Vagina (tissue), 2 donors: ENCODE data around the gene LAT. TPM values are rescaled to one million over a fixed set of nuclear protein-coding genes. Genes with fewer than 3 reads are reported as not detected.
"Not testable (repeated sequence)": the region's sequence is repeated elsewhere in the genome, so short reads cannot be mapped to it uniquely, and the experiment has no call there.

Experiments used
- DNase-seq, 2 donors: peaks; one replicate each; pipeline ENCODE4 v3.0.0-alpha.2; 2017; ENCODE audit errors: extremely low spot score in 2 of 2
- H3K27ac ChIP-seq: fragments of 200-600 bp; sonication (generic); one replicate; pipeline ENCODE4 v1.5.1; 2019
- H3K27me3 ChIP-seq: fragments of 200-600 bp; sonication (generic); one replicate; pipeline ENCODE4 v1.5.1; 2019
- H3K36me3 ChIP-seq, 2 donors: fragments of 200-600 bp; sonication (generic); one replicate each; pipeline ENCODE4 v1.5.1; 2017 to 2019
- H3K4me1 ChIP-seq: fragments of 200-600 bp; sonication (generic); one replicate; pipeline ENCODE4 v1.5.1; 2019
- H3K4me3 ChIP-seq, 2 donors: fragments of 200-600 bp; sonication (generic); 1 replicate in 1 of 2; 2 replicates in 1 of 2; pipeline ENCODE4 v1.5.1; 2016 to 2019
- H3K9me3 ChIP-seq: fragments of 200-600 bp; sonication (generic); one replicate; pipeline ENCODE4 v1.5.1; 2019
- CTCF ChIP-seq, 3 experiments: fragments of 450-650 bp in 2 of 3; fragments of 200-600 bp in 1 of 3; sonication (generic) in 1 of 3; IDR thresholded peaks; one replicate each; pipeline ENCODE4 v1.5.1; 2017 to 2019; ENCODE audit warnings: antibody characterized with exemption in 3 of 3, mild to moderate bottlenecking in 2 of 3, moderate library complexity in 2 of 3
- POLR2A ChIP-seq, 2 donors: fragments of 450-650 bp; IDR thresholded peaks; one replicate each; pipeline ENCODE4 v1.6.1; 2017; ENCODE audit warnings: antibody characterized with exemption in 2 of 2, mild to moderate bottlenecking in 2 of 2, moderate library complexity in 2 of 2
- POLR2AphosphoS5 ChIP-seq, 2 donors: sonication (generic); formaldehyde crosslinking; IDR thresholded peaks; one replicate each; pipeline ENCODE4 v1.9.0; 2017; ENCODE audit warnings: antibody characterized with exemption in 2 of 2, mild to moderate bottlenecking in 2 of 2, low read depth in 1 of 2; ENCODE audit not compliant: insufficient read depth in 1 of 2
- intact Hi-C: fragments of 100-400 bp; cut with DNase I; formaldehyde crosslinking; loops from one replicate; pipeline ENCODE4 v1.15.1; 2023
- total RNA-seq: library from RNA; depleted of rRNA; stranded (reverse); fragments of >200 nt; gene quantifications from one replicate; pipeline ENCODE4 v1.2.3, GENCODE V29; 2016

Gene LAT
- total RNA-seq, 1 donor from 2014 or later, result 4.7 TPM

GRCh38 chr16:28998837-28999236 is 14.0 kb downstream of the LAT start:
- Histone ChIP-seq H3K9me3 (no peaks in the 10 kb centered on the region), H3K36me3 (no peaks in the 10 kb centered on the region), H3K4me1 (no peaks in the 10 kb centered on the region), H3K27me3 (no peaks in the 10 kb centered on the region), H3K4me3 (no peak overlapping the region), H3K27ac (no peak overlapping the region)
- no peak for DNase-seq
- TF ChIP-seq POLR2AphosphoS5 (IDR thresholded peaks at IDR 0.05; ENCODE audit: insufficient read depth in 1 of 2, low read depth in 1 of 2) (no peak), POLR2A (IDR thresholded peaks at IDR 0.05) (no peak), CTCF (IDR thresholded peaks at IDR 0.05) (no peak)
- intact Hi-C loops, result no loop called here

GRCh38 chr16:28999577-28999976 is 14.7 kb downstream of the LAT start:
- intact Hi-C loops, result no loop called here
- no peaks in the 10 kb centered on the region for H3K27me3 ChIP-seq
- TF ChIP-seq POLR2AphosphoS5 (IDR thresholded peaks at IDR 0.05; ENCODE audit: insufficient read depth in 1 of 2, low read depth in 1 of 2) (no peak), POLR2A (IDR thresholded peaks at IDR 0.05) (no peak)

GRCh38 chr16:29000019-29000418 is 15.2 kb downstream of the LAT start:
- intact Hi-C loops, result no loop called here
- Histone ChIP-seq H3K36me3 (no peaks in the 10 kb centered on the region), H3K27ac (no peak overlapping the region), H3K27me3 (no peaks in the 10 kb centered on the region), H3K9me3 (no peaks in the 10 kb centered on the region), H3K4me1 (no peaks in the 10 kb centered on the region), H3K4me3 (no peak overlapping the region)
- no peak for TF ChIP-seq CTCF (IDR thresholded peaks at IDR 0.05)
- no peak for TF ChIP-seq POLR2A (IDR thresholded peaks at IDR 0.05)
- no peak for TF ChIP-seq POLR2AphosphoS5 (IDR thresholded peaks at IDR 0.05; ENCODE audit: insufficient read depth in 1 of 2, low read depth in 1 of 2)
- no peak for DNase-seq

More at GRCh38 chr16:28999577-28999976, 14.7 kb downstream of the LAT start:
- Histone ChIP-seq H3K36me3 (no peaks in the 10 kb centered on the region), H3K27ac (no peak overlapping the region), H3K4me1 (no peaks in the 10 kb centered on the region), H3K4me3 (no peak overlapping the region), H3K9me3 (no peaks in the 10 kb centered on the region)
- no peak for DNase-seq

GRCh38 chr16:29004496-29005139 is 19.8 kb downstream of the LAT start:
- H3K4me1 ChIP-seq, H3K36me3 ChIP-seq, intact Hi-C loops, H3K4me3 ChIP-seq, DNase-seq, H3K27me3 ChIP-seq, H3K9me3 ChIP-seq, H3K27ac ChIP-seq: not testable (repeated sequence)

- no peak overlapping the region for H3K27ac ChIP-seq
- TF ChIP-seq POLR2AphosphoS5 (IDR thresholded peaks at IDR 0.05; ENCODE audit: insufficient read depth in 1 of 2, low read depth in 1 of 2), result no peak
- no peak for TF ChIP-seq CTCF (IDR thresholded peaks at IDR 0.05)
- TF ChIP-seq POLR2A (IDR thresholded peaks at IDR 0.05), result no peak
- H3K4me1 ChIP-seq, result peaks cover 12% of the 10 kb centered on the region
- H3K27me3 ChIP-seq, result no peaks in the 10 kb centered on the region
- no peak for DNase-seq
- no peaks in the 10 kb centered on the region for H3K36me3 ChIP-seq
- no peaks in the 10 kb centered on the region for H3K9me3 ChIP-seq
- no peak overlapping the region for H3K4me3 ChIP-seq
- intact Hi-C loops, result no loop called here
These were observed 23.1 kb downstream of the LAT start for GRCh38 chr16:29007730-29008593.
